Gastrocnemius medialis (tissue), 4 donors: ENCODE data around the gene HNRNPA1L2.
"Not testable (repeated sequence)": the region's sequence is repeated elsewhere in the genome, so short reads cannot be mapped to it uniquely, and the experiment has no call there.

Source experiments
- POLR2A ChIP-seq, 2 donors: fragments of 450-650 bp; IDR thresholded peaks; one replicate each; pipeline ENCODE4 v1.6.1; 2017; ENCODE audit warnings: antibody characterized with exemption in 2 of 2, mild to moderate bottlenecking in 2 of 2, moderate library complexity in 2 of 2
- TF ChIP-seq, protein P1 (sequence below), 5 experiments: fragments of 450-650 bp in 3 of 5; fragments of 200-600 bp in 2 of 5; sonication (generic) in 2 of 5; IDR thresholded peaks in 4 of 5; conservative IDR thresholded peaks in 1 of 5; 1 replicate in 4 of 5; 2 replicates in 1 of 5; pipeline ENCODE4 v1.5.1; 2016 to 2019; ENCODE audit warnings: antibody characterized with exemption in 5 of 5, mild to moderate bottlenecking in 3 of 5, moderate library complexity in 3 of 5

DNA sequence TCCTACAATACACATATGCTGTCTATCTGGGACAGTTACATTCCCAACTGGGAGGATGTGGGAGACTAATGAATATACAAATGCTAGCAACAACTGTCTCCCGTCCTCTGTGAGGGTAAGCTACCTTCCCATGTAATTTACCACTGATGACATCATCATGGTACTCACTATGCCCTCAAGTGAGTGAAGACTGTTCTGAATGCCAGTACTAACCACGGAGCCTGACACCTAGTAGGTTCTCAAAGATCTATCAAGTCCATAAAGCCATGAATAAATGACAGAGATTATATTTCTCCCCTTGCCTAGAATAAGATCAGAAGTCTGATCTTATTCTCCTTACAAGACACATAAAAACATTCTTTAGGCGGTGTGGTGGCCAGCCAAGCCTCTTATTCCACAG lies 49.1 kb upstream of the HNRNPA1L2 start:
- TF ChIP-seq, protein P1, sequence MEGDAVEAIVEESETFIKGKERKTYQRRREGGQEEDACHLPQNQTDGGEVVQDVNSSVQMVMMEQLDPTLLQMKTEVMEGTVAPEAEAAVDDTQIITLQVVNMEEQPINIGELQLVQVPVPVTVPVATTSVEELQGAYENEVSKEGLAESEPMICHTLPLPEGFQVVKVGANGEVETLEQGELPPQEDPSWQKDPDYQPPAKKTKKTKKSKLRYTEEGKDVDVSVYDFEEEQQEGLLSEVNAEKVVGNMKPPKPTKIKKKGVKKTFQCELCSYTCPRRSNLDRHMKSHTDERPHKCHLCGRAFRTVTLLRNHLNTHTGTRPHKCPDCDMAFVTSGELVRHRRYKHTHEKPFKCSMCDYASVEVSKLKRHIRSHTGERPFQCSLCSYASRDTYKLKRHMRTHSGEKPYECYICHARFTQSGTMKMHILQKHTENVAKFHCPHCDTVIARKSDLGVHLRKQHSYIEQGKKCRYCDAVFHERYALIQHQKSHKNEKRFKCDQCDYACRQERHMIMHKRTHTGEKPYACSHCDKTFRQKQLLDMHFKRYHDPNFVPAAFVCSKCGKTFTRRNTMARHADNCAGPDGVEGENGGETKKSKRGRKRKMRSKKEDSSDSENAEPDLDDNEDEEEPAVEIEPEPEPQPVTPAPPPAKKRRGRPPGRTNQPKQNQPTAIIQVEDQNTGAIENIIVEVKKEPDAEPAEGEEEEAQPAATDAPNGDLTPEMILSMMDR (IDR thresholded peaks at IDR 0.05 in 4 of 5, conservative IDR thresholded peaks at IDR 0.05 in 1 of 5) = not testable (repeated sequence)
- not testable (repeated sequence) for TF ChIP-seq POLR2A (IDR thresholded peaks at IDR 0.05)
